Activated T-cell treated with anti-CD3 and anti-CD28 coated beads, Interleukin-2, amount 50 U/mL, for 4 hours (primary cell): Measurements from ENCODE around the gene PSEN1. TPM values are rescaled to one million over a fixed set of nuclear protein-coding genes. Genes with fewer than 3 reads are reported as not detected.
"Not testable (repeated sequence)": the region's sequence is repeated elsewhere in the genome, so short reads cannot be mapped to it uniquely, and the experiment has no call there.

Source experiments
- ATAC-seq, 2 donors: fragments of 200-7000 bp; cut with Tn5 transposase; one replicate each; pipeline ENCODE4 v1.10.0; 2021
- DNase-seq: peaks from one replicate; pipeline ENCODE4 v3.0.0-alpha.2; 2020
- H3K27me3 Mint-ChIP-seq: one replicate; pipeline ENCODE4 v1.8.0; 2021; ENCODE audit warnings: low read depth, mixed read lengths
- H3K36me3 Mint-ChIP-seq: one replicate; pipeline ENCODE4 v1.8.0; 2022; ENCODE audit warnings: mixed read lengths; ENCODE audit not compliant: insufficient read depth
- H3K4me1 Mint-ChIP-seq: one replicate; pipeline ENCODE4 v1.8.0; 2021; ENCODE audit warnings: low read depth, mixed read lengths
- H3K4me3 Mint-ChIP-seq: one replicate; pipeline ENCODE4 v1.8.0; 2021; ENCODE audit warnings: mild to moderate bottlenecking, moderate library complexity, mixed read lengths
- H3K9me3 Mint-ChIP-seq: one replicate; pipeline ENCODE4 v1.8.0; 2021; ENCODE audit warnings: mixed read lengths
- total RNA-seq, 3 donors: library from RNA; stranded (reverse); gene quantifications; one replicate each; pipeline ENCODE4 v1.2.1, GENCODE V29; 2021

Gene PSEN1
- total RNA-seq, 3 donors from 2014 or later, result 21.5 to 29.2 (median 25.0) TPM

GRCh38 chr14:73173092-73173735 lies 36.9 kb downstream of the PSEN1 start:
- DNase-seq (no peak), ATAC-seq (no peak)
- Mint-ChIP-seq H3K27me3 (no peaks in the 10 kb centered on the region), H3K9me3 (no peaks in the 10 kb centered on the region), H3K4me1 (no peaks in the 10 kb centered on the region), H3K36me3 (peaks cover 45% of the 10 kb centered on the region), H3K4me3 (no peak overlapping the region)

- Mint-ChIP-seq H3K36me3 (peaks cover 36% of the 10 kb centered on the region), H3K4me1 (no peaks in the 10 kb centered on the region)
These were observed 40.4 kb downstream of the PSEN1 start for GRCh38 chr14:73176685-73177084.

DNA sequence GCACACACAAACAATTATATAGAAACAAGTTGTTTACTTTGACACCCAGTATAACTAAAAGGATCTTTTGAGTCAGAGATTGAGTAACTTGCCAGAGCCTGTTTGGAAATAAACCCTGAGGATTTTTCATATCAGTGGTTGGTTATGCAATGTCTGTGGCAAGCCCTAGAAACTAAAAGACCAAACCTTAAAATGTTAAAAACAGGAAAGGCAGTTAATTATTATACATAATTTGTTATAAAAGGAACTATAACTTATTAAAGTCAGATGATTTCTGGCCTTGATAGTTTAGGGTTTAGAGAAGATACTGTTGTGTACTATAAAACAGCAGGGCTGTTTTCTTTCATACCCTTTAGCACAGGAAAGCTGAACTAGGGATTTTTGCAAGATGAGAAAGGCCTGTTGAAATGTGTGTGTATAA lies 44.1 kb downstream of the PSEN1 start:
- ATAC-seq, result no peak
- Mint-ChIP-seq H3K4me3 (no peak overlapping the region), H3K27me3 (no peaks in the 10 kb centered on the region), H3K4me1 (no peaks in the 10 kb centered on the region), H3K9me3 (no peaks in the 10 kb centered on the region), H3K36me3 (peaks cover 25% of the 10 kb centered on the region)
- DNase-seq, result no peak

More at GRCh38 chr14:73176685-73177084, 40.4 kb downstream of the PSEN1 start:
- no peak for DNase-seq
- Mint-ChIP-seq H3K9me3 (no peaks in the 10 kb centered on the region), H3K4me3 (no peak overlapping the region), H3K27me3 (no peaks in the 10 kb centered on the region)
- ATAC-seq, result no peak

- DNase-seq, H3K4me1 Mint-ChIP-seq, H3K9me3 Mint-ChIP-seq, H3K4me3 Mint-ChIP-seq, ATAC-seq, H3K27me3 Mint-ChIP-seq: not testable (repeated sequence)
- peaks cover 24% of the 10 kb centered on the region for H3K36me3 Mint-ChIP-seq
These were observed 44.7 kb downstream of the PSEN1 start for GRCh38 chr14:73180969-73181368.

DNA sequence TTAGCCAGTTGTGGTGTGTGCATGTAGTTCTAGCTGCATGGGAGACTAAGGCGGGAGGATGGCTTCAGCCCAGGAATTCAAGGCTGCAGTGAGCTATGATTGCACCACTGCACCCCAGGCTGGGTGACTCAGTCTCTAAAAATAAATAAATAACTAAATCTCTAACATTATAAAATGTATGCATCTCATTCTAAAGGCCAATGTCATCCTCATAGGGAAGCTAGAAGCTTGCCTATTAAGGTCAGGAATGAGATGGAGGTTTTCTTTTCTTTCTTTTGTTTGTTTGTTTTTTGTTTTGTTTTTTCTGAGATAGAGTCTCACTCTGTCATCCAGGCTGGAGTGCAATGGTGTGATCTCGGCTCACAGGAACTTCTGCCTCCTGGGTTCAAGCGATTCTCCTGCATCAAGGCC lies 52.2 kb downstream of the PSEN1 start:
- no peaks in the 10 kb centered on the region for H3K27me3 Mint-ChIP-seq
- no peak for DNase-seq
- ATAC-seq, result no peak
- H3K36me3 Mint-ChIP-seq, result peaks cover 20% of the 10 kb centered on the region
- no peaks in the 10 kb centered on the region for H3K9me3 Mint-ChIP-seq
- no peak overlapping the region for H3K4me3 Mint-ChIP-seq
- no peaks in the 10 kb centered on the region for H3K4me1 Mint-ChIP-seq

GRCh38 chr14:73189651-73190050 lies 53.3 kb downstream of the PSEN1 start:
- Mint-ChIP-seq H3K4me1 (no peaks in the 10 kb centered on the region), H3K9me3 (no peaks in the 10 kb centered on the region), H3K36me3 (peaks cover 28% of the 10 kb centered on the region), H3K4me3 (no peak overlapping the region), H3K27me3 (no peaks in the 10 kb centered on the region)
- DNase-seq, result no peak
- ATAC-seq, result no peak

- DNase-seq (no peak), ATAC-seq (no peak)
- no peaks in the 10 kb centered on the region for H3K4me1 Mint-ChIP-seq
- no peaks in the 10 kb centered on the region for H3K9me3 Mint-ChIP-seq
- H3K4me3 Mint-ChIP-seq, result no peak overlapping the region
- H3K36me3 Mint-ChIP-seq, result peaks cover 32% of the 10 kb centered on the region
- no peaks in the 10 kb centered on the region for H3K27me3 Mint-ChIP-seq
These were observed 55.1 kb downstream of the PSEN1 start for GRCh38 chr14:73191441-73191840.

- ATAC-seq, result not testable (repeated sequence)
These were observed 58.0 kb downstream of the PSEN1 start for GRCh38 chr14:73194306-73194705.

GRCh38 chr14:73198253-73198652 lies 61.9 kb downstream of the PSEN1 start:
- Mint-ChIP-seq H3K36me3 (peaks cover 38% of the 10 kb centered on the region), H3K4me1 (no peaks in the 10 kb centered on the region), H3K27me3 (no peaks in the 10 kb centered on the region), H3K4me3 (no peak overlapping the region), H3K9me3 (no peaks in the 10 kb centered on the region)
- no peak for DNase-seq
- ATAC-seq, result no peak

More at GRCh38 chr14:73194306-73194705, 58.0 kb downstream of the PSEN1 start:
- not testable (repeated sequence) for H3K27me3 Mint-ChIP-seq, DNase-seq, H3K4me3 Mint-ChIP-seq, H3K4me1 Mint-ChIP-seq, H3K9me3 Mint-ChIP-seq
- peaks cover 31% of the 10 kb centered on the region for H3K36me3 Mint-ChIP-seq

- ATAC-seq (no peak), DNase-seq (no peak)
- Mint-ChIP-seq H3K9me3 (no peaks in the 10 kb centered on the region), H3K4me3 (no peak overlapping the region), H3K36me3 (peaks cover 44% of the 10 kb centered on the region), H3K27me3 (no peaks in the 10 kb centered on the region), H3K4me1 (no peaks in the 10 kb centered on the region)
These were observed 67.2 kb downstream of the PSEN1 start for GRCh38 chr14:73203527-73203926.

DNA sequence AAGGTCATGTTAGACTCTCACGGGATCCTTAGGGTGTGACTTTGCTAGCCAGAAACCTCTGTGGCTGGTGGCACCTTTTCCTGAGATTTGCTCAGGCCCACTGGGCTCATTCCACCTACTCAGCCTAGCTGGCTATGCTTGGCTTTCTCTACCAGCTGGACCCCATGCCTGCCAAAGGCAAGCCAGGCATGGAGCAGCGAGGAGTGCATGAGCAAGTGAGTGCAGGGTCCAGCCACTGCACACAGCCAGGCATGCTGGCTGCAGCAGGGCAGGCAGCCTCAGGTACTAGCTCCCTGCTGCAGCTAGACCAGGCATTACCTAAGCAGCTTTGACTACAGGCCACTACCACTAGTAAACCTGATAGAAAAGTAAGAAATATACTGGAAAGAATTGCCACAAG lies 71.3 kb downstream of the PSEN1 start:
- Mint-ChIP-seq H3K4me1 (no peaks in the 10 kb centered on the region), H3K9me3 (no peaks in the 10 kb centered on the region), H3K4me3 (no peak overlapping the region), H3K27me3 (no peaks in the 10 kb centered on the region), H3K36me3 (peaks cover 34% of the 10 kb centered on the region)
- DNase-seq (no peak), ATAC-seq (no peak)

- H3K4me1 Mint-ChIP-seq, result no peaks in the 10 kb centered on the region
- H3K9me3 Mint-ChIP-seq, result no peaks in the 10 kb centered on the region
- DNase-seq, result no peak
- ATAC-seq, result no peak
- H3K4me3 Mint-ChIP-seq, result no peak overlapping the region
- H3K27me3 Mint-ChIP-seq, result no peaks in the 10 kb centered on the region
- peaks cover 39% of the 10 kb centered on the region for H3K36me3 Mint-ChIP-seq
These were observed 72.1 kb downstream of the PSEN1 start for GRCh38 chr14:73208390-73208789.

- H3K4me3 Mint-ChIP-seq, result no peak overlapping the region
- DNase-seq, result no peak
- ATAC-seq, result no peak
- H3K4me1 Mint-ChIP-seq, result no peaks in the 10 kb centered on the region
- H3K27me3 Mint-ChIP-seq, result no peaks in the 10 kb centered on the region
- H3K9me3 Mint-ChIP-seq, result no peaks in the 10 kb centered on the region
- H3K36me3 Mint-ChIP-seq, result peaks cover 42% of the 10 kb centered on the region
These were observed 72.5 kb downstream of the PSEN1 start for GRCh38 chr14:73208846-73209245.

GRCh38 chr14:73209953-73210352 lies 73.6 kb downstream of the PSEN1 start:
- no peak for ATAC-seq
- peaks cover 42% of the 10 kb centered on the region for H3K36me3 Mint-ChIP-seq
- H3K27me3 Mint-ChIP-seq, result no peaks in the 10 kb centered on the region
- H3K4me3 Mint-ChIP-seq, result no peak overlapping the region
- no peaks in the 10 kb centered on the region for H3K4me1 Mint-ChIP-seq
- no peaks in the 10 kb centered on the region for H3K9me3 Mint-ChIP-seq
- no peak for DNase-seq

DNA sequence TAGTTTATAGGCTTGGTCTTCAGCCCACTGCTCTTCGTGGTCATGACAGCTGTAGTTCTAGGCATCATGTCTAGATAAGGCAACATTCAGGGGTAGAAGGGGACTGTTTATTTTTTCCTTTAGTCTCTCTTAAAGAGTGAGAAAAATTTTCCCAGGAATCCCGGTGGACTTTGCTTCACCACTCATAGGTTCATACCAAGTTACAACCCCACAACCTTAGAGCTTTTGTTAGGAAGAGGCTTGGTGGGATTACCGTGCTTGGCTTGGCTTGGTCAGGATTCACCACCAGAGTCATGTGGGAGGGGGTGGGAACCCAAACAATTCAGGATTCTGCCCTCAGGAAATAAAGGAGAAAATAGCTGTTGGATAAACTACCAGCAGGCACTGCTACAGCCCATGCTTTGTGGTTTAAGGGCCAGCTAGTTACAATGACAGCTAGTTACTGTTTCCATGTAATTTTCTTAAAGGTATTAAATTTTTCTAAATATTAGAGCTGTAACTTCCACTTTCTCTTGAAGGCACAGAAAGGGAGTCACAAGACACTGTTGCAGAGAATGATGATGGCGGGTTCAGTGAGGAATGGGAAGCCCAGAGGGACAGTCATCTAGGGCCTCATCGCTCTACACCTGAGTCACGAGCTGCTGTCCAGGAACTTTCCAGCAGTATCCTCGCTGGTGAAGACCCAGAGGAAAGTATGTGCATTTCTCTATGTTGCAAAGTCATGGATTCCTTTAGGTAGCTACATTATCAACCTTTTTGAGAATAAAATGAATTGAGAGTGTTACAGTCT lies 75.1 kb downstream of the PSEN1 start:
- Mint-ChIP-seq H3K36me3 (peaks cover 31% of the 10 kb centered on the region), H3K27me3 (no peaks in the 10 kb centered on the region), H3K4me3 (no peak overlapping the region), H3K4me1 (no peaks in the 10 kb centered on the region), H3K9me3 (no peaks in the 10 kb centered on the region)
- no peak for DNase-seq
- no peak for ATAC-seq
